PC-3 (cell line): Measurements from ENCODE around the gene RETN. TPM values are rescaled to one million over a fixed set of nuclear protein-coding genes. Genes with fewer than 3 reads are reported as not detected.

Experiments used
- ATAC-seq: fragments of 200-7000 bp; cut with Tn5 transposase; 2 replicates; pipeline ENCODE4 v1.9.1; 2020; ENCODE audit warnings: mild to moderate bottlenecking, moderate library complexity
- BruUV-seq: library from RNA; stranded (reverse); fragments of 400-500 nt; replicated peaks from 2 replicates; lab custom pipeline; 2021; lab: Mats Ljungman, UMichigan
- CTCF ChIA-PET: fragments of 300-600 bp; sonication (Branson Sonifier 250); formaldehyde crosslinking; loops from one replicate; lab custom pipeline; 2022; ENCODE audit warnings: antibody characterized with exemption; lab: Charles Lee
- POLR2A ChIA-PET: fragments of 300-600 bp; sonication (Branson Sonifier 250); formaldehyde crosslinking; loops from one replicate; lab custom pipeline; 2022; ENCODE audit warnings: antibody characterized with exemption; ENCODE audit not compliant: unreplicated experiment; lab: Charles Lee
- DNase-seq: peaks from one replicate; pipeline ENCODE4 v3.0.0-alpha.2; 2015
- H2AFZ ChIP-seq: fragments of 300-600 bp; sonication (generic); 2 replicates; pipeline ENCODE4 v1.6.0; 2016; ENCODE audit warnings: antibody characterized with exemption, low read length
- H3F3A ChIP-seq: fragments of 300-600 bp; sonication (generic); one replicate; pipeline ENCODE4 v1.6.0; 2017; ENCODE audit warnings: antibody characterized with exemption, low read length, control low read depth, mild to moderate bottlenecking; ENCODE audit not compliant: unreplicated experiment
- H3K27ac ChIP-seq: fragments of 300-600 bp; sonication (generic); 2 replicates; pipeline ENCODE4 v1.5.1; 2016; ENCODE audit warnings: mild to moderate bottlenecking, low read length
- H3K27me3 ChIP-seq: fragments of 300-600 bp; sonication (generic); 2 replicates; pipeline ENCODE4 v1.6.1; 2016; ENCODE audit warnings: low read length, mixed read lengths
- H3K36me3 ChIP-seq: fragments of 300-600 bp; sonication (generic); 2 replicates; pipeline ENCODE4 v1.6.1; 2016; ENCODE audit warnings: low read depth, mixed run types, low read length, mixed read lengths
- H3K4me1 ChIP-seq: fragments of 300-600 bp; sonication (generic); 2 replicates; pipeline ENCODE4 v1.5.1; 2016; ENCODE audit warnings: low read length; ENCODE audit not compliant: insufficient read depth
- H3K4me2 ChIP-seq: fragments of 300-600 bp; sonication (generic); 2 replicates; pipeline ENCODE4 v1.6.0; 2016; ENCODE audit warnings: low read length
- H3K4me3 ChIP-seq: fragments of 300-600 bp; sonication (generic); 2 replicates; pipeline ENCODE4 v1.5.1; 2016; ENCODE audit warnings: mild to moderate bottlenecking, low read length, mixed read lengths
- H3K79me2 ChIP-seq: fragments of 300-600 bp; sonication (generic); 2 replicates; pipeline ENCODE4 v1.6.1; 2017; ENCODE audit warnings: low read length, mixed read lengths
- H3K9ac ChIP-seq: fragments of 300-600 bp; sonication (generic); 2 replicates; pipeline ENCODE4 v1.6.0; 2016; ENCODE audit warnings: mild to moderate bottlenecking, low read length
- H3K9me2 ChIP-seq: fragments of 300-600 bp; sonication (generic); replicated peaks from 2 replicates; pipeline ENCODE4 v1.6.1; 2016; ENCODE audit warnings: mixed run types, low read length, mixed read lengths
- H3K9me3 ChIP-seq: fragments of 300-600 bp; sonication (generic); 2 replicates; pipeline ENCODE4 v1.6.1; 2016; ENCODE audit warnings: low read length, mixed read lengths
- H4K20me1 ChIP-seq: fragments of 300-600 bp; sonication (generic); 2 replicates; pipeline ENCODE4 v1.6.1; 2016; ENCODE audit warnings: low read length, mixed read lengths
- CTCF ChIP-seq: fragments of 300-600 bp; sonication (generic); conservative IDR thresholded peaks from 2 replicates; pipeline ENCODE4 v1.5.1; 2017; ENCODE audit warnings: antibody characterized with exemption, low read depth, mild to moderate bottlenecking, low read length
- EZH2 ChIP-seq: fragments of 300-600 bp; sonication (generic); IDR thresholded peaks from one replicate; pipeline ENCODE4 v1.6.1; 2017; ENCODE audit warnings: antibody characterized with exemption, mild to moderate bottlenecking, low read length; ENCODE audit not compliant: unreplicated experiment
- EZH2phosphoT487 ChIP-seq: fragments of 300-600 bp; sonication (generic); IDR thresholded peaks from 2 replicates; pipeline ENCODE4 v1.6.1; 2018; ENCODE audit warnings: mild to moderate bottlenecking, antibody characterized with exemption, low read length, borderline replicate concordance
- intact Hi-C: fragments of 100-400 bp; cut with micrococcal nuclease; formaldehyde crosslinking; loops from 2 replicates; pipeline ENCODE4 v1.9.0; 2023
- total RNA-seq: library from RNA; depleted of rRNA; stranded (reverse); fragments of >200 nt; gene quantifications from 2 replicates; pipeline ENCODE4 v1.2.3, GENCODE V29; 2014

RETN gene
- total RNA-seq, 1 experiment from 2014 or later, result not detected

GRCh38 chr19:7679771-7680605 is 11.1 kb downstream of the RETN start:
- intact Hi-C loops, result loop anchor here (1.0 kb wide), 3 partner anchors 28 to 119 kb away; no protein-coding TSS in a partner anchor
- DNase-seq (no peak), ATAC-seq (no peak)
- Histone ChIP-seq H2AFZ (peak overlapping the region; percentile 88), H3K9me3 (no peaks in the 10 kb centered on the region), H3K4me1 (peaks cover 25% of the 10 kb centered on the region; the same call in 1 of the 2 replicates), H3K4me3 (peak overlapping the region; percentile 97), H3F3A (no peaks in the 10 kb centered on the region), H3K9ac (peak overlapping the region; percentile 98), H4K20me1 (no peaks in the 10 kb centered on the region), H3K9me2 (no peaks in the 10 kb centered on the region), H3K27ac (no peak overlapping the region), H3K36me3 (0 out of 2 replicates have a peak, but pooled peaks cover 10% of the 10 kb centered on the region), H3K27me3 (no peaks in the 10 kb centered on the region), H3K79me2 (peaks cover 20% of the 10 kb centered on the region), H3K4me2 (peak overlapping the region; percentile 98)
- BruUV-seq, result TSS peak; percentile 86
- ChIA-PET CTCF (interaction anchor here (1.0 to 2.2 kb wide), 6 partner anchors 19 to 120 kb away, joined by 3 to 48 read pairs (median 4); no protein-coding TSS in a partner anchor), POLR2A (no interaction called here)
- TF ChIP-seq EZH2, result no peak
- no peak for TF ChIP-seq CTCF
- no peak for TF ChIP-seq EZH2phosphoT487

GRCh38 chr19:7680606-7681339 is 11.9 kb downstream of the RETN start, which contains the start of gene TRAPPC5:
TSS of gene TRAPPC5 (plus strand) at chr19:7680833. CDS start at chr19:7682254, 1,421 bp downstream.
- H3K27ac ChIP-seq, result peak within 1 kb of the TSS; percentile 23; the same call in 1 of the 2 replicates
- H3K9me2 ChIP-seq, result no peaks in the 10 kb centered on the region
- intact Hi-C loops, result loop anchor here (1.0 kb wide), 2 partner anchors 28 to 119 kb away; no protein-coding TSS in a partner anchor
- peak within 1 kb of the TSS; percentile 88 for H2AFZ ChIP-seq
- 0 out of 2 replicates have a peak, but pooled peaks cover 10% of the 10 kb centered on the region for H3K36me3 ChIP-seq
- no peaks in the 10 kb centered on the region for H3K9me3 ChIP-seq
- peaks cover 25% of the 10 kb centered on the region; the same call in 1 of the 2 replicates for H3K4me1 ChIP-seq
- ChIA-PET POLR2A (interaction anchor here (0.6 kb wide), 2 partner anchors 122 to 226 kb away, joined by 11 to 15 read pairs; no protein-coding TSS in a partner anchor), CTCF (interaction anchor here (0.5 to 2.2 kb wide), 22 partner anchors 11 to 372 kb away, joined by 3 to 48 read pairs (median 4); partner anchors contain the start of genes CCL25, PET100, RETN and XAB2)
- peak within 1 kb of the TSS; percentile 98 for H3K4me2 ChIP-seq
- H4K20me1 ChIP-seq, result no peaks in the 10 kb centered on the region
- peak within 1 kb of the TSS; percentile 97 for H3K4me3 ChIP-seq
- no peaks in the 10 kb centered on the region for H3F3A ChIP-seq
- H3K9ac ChIP-seq, result peak within 1 kb of the TSS; percentile 98
- peak; percentile 81 for ATAC-seq
- peak; percentile 95 for TF ChIP-seq CTCF
- no peak for TF ChIP-seq EZH2
- peaks cover 20% of the 10 kb centered on the region for H3K79me2 ChIP-seq
- H3K27me3 ChIP-seq, result no peaks in the 10 kb centered on the region
- no TSS peak for BruUV-seq
- DNase-seq, result peak; percentile 93
